ENCODE data around the gene SUGCT.

DNA sequence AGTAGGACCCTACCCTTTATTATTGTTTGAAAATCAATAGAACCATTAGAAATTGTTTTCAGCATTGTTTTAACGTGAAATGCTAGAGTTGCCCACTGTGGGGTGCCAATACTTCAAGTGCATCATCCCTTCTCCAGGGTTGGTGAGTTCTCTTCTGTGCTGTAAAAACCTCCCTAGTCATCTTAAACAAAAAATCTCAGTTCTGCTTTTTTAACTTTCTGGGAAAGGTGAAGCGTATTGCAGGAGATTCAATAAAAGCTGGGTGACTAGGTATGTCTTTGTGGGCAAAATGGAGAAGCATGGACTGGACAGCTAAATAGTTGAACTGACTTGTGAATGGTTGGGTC lies 699.1 kb downstream of the SUGCT start:
- TF ChIP-seq POLR2AphosphoS5 (IDR thresholded peaks at IDR 0.05; ENCODE audit: borderline replicate concordance, low read depth, low read length), result no peak
- TF ChIP-seq EZH2 (IDR thresholded peaks at IDR 0.05), result no peak
- no peak for TF ChIP-seq FOXP2 (optimal IDR thresholded peaks at IDR 0.05; ENCODE audit: control extremely low read depth, extremely low read length, insufficient read depth)

Data from SK-N-MC (cell line).